Prostate gland (tissue), 2 donors: ENCODE results near the gene PPP2R5E. TPM values are rescaled to one million over a fixed set of nuclear protein-coding genes. Genes with fewer than 3 reads are reported as not detected.

ENCODE experiments used
- DNase-seq: peaks from one replicate; pipeline ENCODE4 v3.0.0-alpha.2; 2019; ENCODE audit warnings: low spot score
- H3K27ac ChIP-seq, 2 donors: fragments of 200-600 bp; sonication (generic); 2 replicates each; pipeline ENCODE4 v1.5.1; 2017 to 2019
- H3K27me3 ChIP-seq: fragments of 200-600 bp; sonication (generic); replicated peaks from 2 replicates; pipeline ENCODE4 v1.5.1; 2019; ENCODE audit not compliant: insufficient read depth
- H3K36me3 ChIP-seq, 2 donors: fragments of 200-600 bp; sonication (generic); 1 replicate in 1 of 2; 2 replicates in 1 of 2; pipeline versions ENCODE4 v1.5.1 to v1.8.1; 2017 to 2019
- H3K4me1 ChIP-seq: fragments of 200-600 bp; sonication (generic); replicated peaks from 2 replicates; pipeline ENCODE4 v1.5.1; 2019
- H3K4me3 ChIP-seq, 2 donors: fragments of 200-600 bp; sonication (generic); 2 replicates each; pipeline ENCODE4 v1.5.1; 2017 to 2019
- H3K9me3 ChIP-seq: fragments of 200-600 bp; sonication (generic); 2 replicates; pipeline ENCODE4 v1.5.1; 2017
- POLR2A ChIP-seq: fragments of 450-650 bp; IDR thresholded peaks from one replicate; pipeline ENCODE4 v1.6.1; 2016; ENCODE audit warnings: antibody characterized with exemption, mild to moderate bottlenecking
- POLR2AphosphoS5 ChIP-seq: sonication (generic); formaldehyde crosslinking; IDR thresholded peaks from one replicate; pipeline ENCODE4 v1.6.1; 2017; ENCODE audit warnings: antibody characterized with exemption
- WGBS: methylation state at CpG from one replicate; pipeline ENCODE4 v1.1.5; 2018; 5-methylcytosine and 5-hydroxymethylcytosine counted together
- intact Hi-C: fragments of 100-400 bp; cut with DNase I; formaldehyde crosslinking; loops from one replicate; pipeline ENCODE4 v1.14.2; 2022
- total RNA-seq, 2 donors: library from RNA; depleted of rRNA; stranded (reverse); fragments of >200 nt; gene quantifications; one replicate each; pipeline ENCODE4 v1.1.0, GENCODE V29; 2016
- TF ChIP-seq, protein P1 (sequence below), 4 experiments: fragments of 200-600 bp in 2 of 4; fragments of 450-650 bp in 2 of 4; sonication (generic) in 2 of 4; IDR thresholded peaks; 1 replicate in 3 of 4; 2 replicates in 1 of 4; pipeline ENCODE4 v1.5.1; 2016 to 2019; ENCODE audit warnings: antibody characterized with exemption in 4 of 4, mild to moderate bottlenecking in 2 of 4, moderate library complexity in 2 of 4

The PPP2R5E gene
- total RNA-seq, 2 donors from 2014 or later = 23.5 to 30.0 TPM

- Histone ChIP-seq H3K36me3 (no peaks in the 10 kb centered on the region), H3K27ac (no peak overlapping the region), H3K4me3 (no peak overlapping the region), H3K9me3 (no peaks in the 10 kb centered on the region), H3K4me1 (no peaks in the 10 kb centered on the region), H3K27me3 (no peaks in the 10 kb centered on the region)
- 76% methylated on average over 3 of the region's 3 CpGs for WGBS
- DNase-seq = no peak
- intact Hi-C loops = no loop called here
- TF ChIP-seq POLR2A (no peak), POLR2AphosphoS5 (no peak)
- TF ChIP-seq, protein P1, sequence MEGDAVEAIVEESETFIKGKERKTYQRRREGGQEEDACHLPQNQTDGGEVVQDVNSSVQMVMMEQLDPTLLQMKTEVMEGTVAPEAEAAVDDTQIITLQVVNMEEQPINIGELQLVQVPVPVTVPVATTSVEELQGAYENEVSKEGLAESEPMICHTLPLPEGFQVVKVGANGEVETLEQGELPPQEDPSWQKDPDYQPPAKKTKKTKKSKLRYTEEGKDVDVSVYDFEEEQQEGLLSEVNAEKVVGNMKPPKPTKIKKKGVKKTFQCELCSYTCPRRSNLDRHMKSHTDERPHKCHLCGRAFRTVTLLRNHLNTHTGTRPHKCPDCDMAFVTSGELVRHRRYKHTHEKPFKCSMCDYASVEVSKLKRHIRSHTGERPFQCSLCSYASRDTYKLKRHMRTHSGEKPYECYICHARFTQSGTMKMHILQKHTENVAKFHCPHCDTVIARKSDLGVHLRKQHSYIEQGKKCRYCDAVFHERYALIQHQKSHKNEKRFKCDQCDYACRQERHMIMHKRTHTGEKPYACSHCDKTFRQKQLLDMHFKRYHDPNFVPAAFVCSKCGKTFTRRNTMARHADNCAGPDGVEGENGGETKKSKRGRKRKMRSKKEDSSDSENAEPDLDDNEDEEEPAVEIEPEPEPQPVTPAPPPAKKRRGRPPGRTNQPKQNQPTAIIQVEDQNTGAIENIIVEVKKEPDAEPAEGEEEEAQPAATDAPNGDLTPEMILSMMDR (IDR thresholded peaks at IDR 0.05) = no peak
Measured at GRCh38 chr14:63565448-63565847, 22.3 kb upstream of the PPP2R5E start.

DNA sequence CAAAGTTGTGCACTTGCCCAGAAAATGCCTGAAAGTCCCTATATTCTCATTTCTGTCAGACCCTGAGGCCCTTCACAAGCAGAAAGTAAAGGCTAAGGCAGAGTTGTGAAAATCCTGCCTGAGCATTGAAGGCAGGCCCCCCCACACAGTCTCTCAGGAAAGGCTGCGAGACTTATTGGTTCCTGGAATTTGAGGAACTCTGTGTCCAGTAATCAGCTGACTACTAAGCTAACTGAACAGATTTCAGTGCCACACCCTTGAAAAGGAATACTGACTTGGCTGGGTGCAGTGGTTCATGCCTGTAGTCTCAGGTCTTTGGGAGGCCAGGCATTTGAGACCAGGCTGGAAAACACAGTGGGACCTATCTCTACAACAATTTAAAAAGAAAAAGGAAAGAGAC, 21.1 kb upstream of the PPP2R5E start:
- no peak overlapping the region for H3K27ac ChIP-seq
- TF ChIP-seq, protein P1 (IDR thresholded peaks at IDR 0.05) = no peak
- TF ChIP-seq POLR2AphosphoS5 (no peak), POLR2A (no peak)
- no peak for DNase-seq
- no peaks in the 10 kb centered on the region for H3K27me3 ChIP-seq
- no peaks in the 10 kb centered on the region for H3K4me1 ChIP-seq
- WGBS = 40% methylated on average over 1 of the region's 1 CpG
- H3K4me3 ChIP-seq = no peak overlapping the region
- H3K36me3 ChIP-seq = no peaks in the 10 kb centered on the region
- intact Hi-C loops = no loop called here
- no peaks in the 10 kb centered on the region for H3K9me3 ChIP-seq

DNA sequence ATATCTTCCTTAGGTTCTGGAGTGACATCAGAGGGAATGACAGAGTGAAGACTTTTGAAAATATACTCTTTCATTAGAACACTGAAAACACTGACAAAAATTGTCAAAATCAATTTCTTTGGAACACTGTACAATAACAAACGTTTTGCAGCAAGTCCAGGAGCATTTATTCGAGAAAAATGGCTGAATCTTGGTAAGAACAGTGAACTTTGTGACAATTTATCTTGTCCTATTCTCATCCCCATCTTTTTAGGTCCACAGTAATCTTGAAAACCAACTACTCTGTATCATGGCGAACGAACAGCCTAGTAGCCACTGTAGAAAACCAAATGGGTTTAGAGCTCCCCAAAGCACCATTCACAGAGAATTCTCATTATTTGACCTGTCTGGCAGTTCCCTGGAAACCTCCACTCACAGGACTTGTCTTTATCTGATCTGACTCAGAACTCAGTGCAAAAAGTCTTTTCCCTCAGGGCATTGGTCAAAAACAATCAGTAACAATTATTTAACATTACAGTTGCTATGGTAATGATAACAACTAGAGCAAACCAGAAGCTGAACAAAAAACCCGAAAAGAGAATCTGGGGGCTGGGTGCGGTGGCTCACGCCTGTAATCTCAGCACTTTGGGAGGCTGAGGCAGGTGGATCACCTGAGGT, 20.3 kb upstream of the PPP2R5E start:
- no peaks in the 10 kb centered on the region for H3K4me1 ChIP-seq
- no peaks in the 10 kb centered on the region for H3K9me3 ChIP-seq
- TF ChIP-seq POLR2A (no peak), POLR2AphosphoS5 (no peak)
- TF ChIP-seq, protein P1 (IDR thresholded peaks at IDR 0.05) = no peak
- no peak overlapping the region for H3K27ac ChIP-seq
- no peak for DNase-seq
- WGBS = 81% methylated on average over 7 of the region's 7 CpGs
- intact Hi-C loops = no loop called here
- no peaks in the 10 kb centered on the region for H3K36me3 ChIP-seq
- H3K27me3 ChIP-seq = no peaks in the 10 kb centered on the region
- no peak overlapping the region for H3K4me3 ChIP-seq

GRCh38 chr14:63562405-63562804, 19.2 kb upstream of the PPP2R5E start:
- Histone ChIP-seq H3K9me3 (no peaks in the 10 kb centered on the region), H3K27me3 (no peaks in the 10 kb centered on the region), H3K27ac (no peak overlapping the region), H3K4me1 (no peaks in the 10 kb centered on the region), H3K36me3 (no peaks in the 10 kb centered on the region), H3K4me3 (no peak overlapping the region)
- no peak for TF ChIP-seq POLR2A
- no peak for TF ChIP-seq POLR2AphosphoS5
- intact Hi-C loops = no loop called here
- 95% methylated on average over 3 of the region's 3 CpGs for WGBS
- no peak for DNase-seq

DNA sequence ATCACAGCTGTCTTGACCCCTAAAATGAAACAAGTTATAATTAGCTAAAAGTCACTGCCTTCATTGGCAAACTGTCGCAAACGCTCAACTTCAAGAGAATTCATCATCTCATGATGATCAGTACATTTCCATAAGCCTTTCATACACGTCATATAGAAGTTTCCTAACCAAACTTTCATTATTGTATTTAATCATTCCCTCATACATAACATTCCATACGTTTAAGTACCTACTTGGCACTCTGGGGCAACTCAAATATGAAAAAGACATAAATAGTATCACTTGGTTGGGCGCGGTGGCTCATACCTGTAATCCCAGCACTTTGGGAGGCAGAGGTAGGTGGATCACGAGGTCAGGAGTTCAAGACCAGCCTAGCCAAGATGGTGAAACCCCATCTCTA, 12.4 kb upstream of the PPP2R5E start:
- WGBS = 85% methylated on average over 7 of the region's 7 CpGs
- H3K27me3 ChIP-seq = no peaks in the 10 kb centered on the region
- TF ChIP-seq, protein P1 (IDR thresholded peaks at IDR 0.05) = no peak
- TF ChIP-seq POLR2A = no peak
- no peak for TF ChIP-seq POLR2AphosphoS5
- DNase-seq = no peak
- no peak overlapping the region for H3K27ac ChIP-seq
- intact Hi-C loops = no loop called here
- H3K36me3 ChIP-seq = no peaks in the 10 kb centered on the region
- H3K4me3 ChIP-seq = no peak overlapping the region
- no peaks in the 10 kb centered on the region for H3K9me3 ChIP-seq
- H3K4me1 ChIP-seq = no peaks in the 10 kb centered on the region
